Parathyroid adenoma (tissue), 2 donors: ENCODE measurements around the gene ANKRD39.
"Not testable (repeated sequence)": the region's sequence is repeated elsewhere in the genome, so short reads cannot be mapped to it uniquely, and the experiment has no call there.

Source experiments
- H2AFZ ChIP-seq: fragments of 300-600 bp; sonication (generic); one replicate; pipeline ENCODE4 v1.7.0; 2017; ENCODE audit warnings: antibody characterized with exemption, mild to moderate bottlenecking
- H3K27ac ChIP-seq: fragments of 300-600 bp; sonication (generic); one replicate; pipeline ENCODE4 v1.7.0; 2017
- H3K27me3 ChIP-seq: fragments of 300-600 bp; sonication (generic); one replicate; pipeline ENCODE4 v1.7.0; 2017; ENCODE audit warnings: low read length; ENCODE audit not compliant: control insufficient read depth, insufficient read depth
- H3K36me3 ChIP-seq: fragments of 300-600 bp; sonication (generic); one replicate; pipeline ENCODE4 v1.7.0; 2017; ENCODE audit warnings: low read length; ENCODE audit not compliant: control insufficient read depth, insufficient read depth
- H3K4me1 ChIP-seq: fragments of 300-600 bp; sonication (generic); one replicate; pipeline ENCODE4 v1.7.0; 2017; ENCODE audit warnings: control low read depth
- H3K4me2 ChIP-seq: fragments of 300-600 bp; sonication (generic); one replicate; pipeline ENCODE4 v1.7.0; 2017; ENCODE audit warnings: low read length
- H3K4me3 ChIP-seq: fragments of 300-600 bp; sonication (generic); one replicate; pipeline ENCODE4 v1.7.0; 2017; ENCODE audit warnings: low read depth, low read length
- H3K79me2 ChIP-seq: fragments of 300-600 bp; sonication (generic); one replicate; pipeline ENCODE4 v1.7.0; 2017; ENCODE audit warnings: control low read depth
- H3K9ac ChIP-seq: fragments of 300-600 bp; sonication (generic); one replicate; pipeline ENCODE4 v1.7.0; 2017; ENCODE audit warnings: mild to moderate bottlenecking
- H3K9me3 ChIP-seq: fragments of 300-600 bp; sonication (generic); one replicate; pipeline ENCODE4 v1.7.0; 2017; ENCODE audit warnings: low read length; ENCODE audit not compliant: control insufficient read depth
- TF ChIP-seq, protein P1 (sequence below): fragments of 300-600 bp; sonication (generic); IDR thresholded peaks from one replicate; pipeline ENCODE4 v1.7.0; 2017; ENCODE audit warnings: antibody characterized with exemption, mild to moderate bottlenecking
- donor health status: primary hyperparathyroidism.

ANKRD39 gene

DNA sequence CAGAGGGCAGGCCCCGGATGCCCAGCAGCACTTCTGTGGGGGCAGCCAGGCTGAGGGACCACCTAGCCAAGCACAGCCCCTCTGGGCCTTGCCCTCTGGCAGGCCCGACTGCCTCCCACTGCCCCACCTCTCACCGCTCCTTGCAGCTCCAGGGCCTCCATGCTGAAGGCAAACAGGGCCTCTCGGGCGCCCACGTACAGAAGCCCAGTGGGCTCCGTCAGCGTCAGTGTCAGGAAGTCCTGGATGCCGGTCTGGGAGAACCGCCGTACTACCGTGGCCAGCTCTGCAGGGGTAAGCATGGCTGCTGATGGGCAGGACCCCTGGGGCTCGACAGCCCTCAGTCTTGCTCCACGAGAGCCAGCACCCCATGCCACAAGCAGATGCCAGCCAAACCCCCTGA is 8.3 kb upstream of the ANKRD39 start:
- Histone ChIP-seq H3K4me2 (no peak overlapping the region), H3K4me3 (no peak overlapping the region), H3K4me1 (peaks cover 10% of the 10 kb centered on the region), H3K79me2 (peaks cover 2% of the 10 kb centered on the region), H3K36me3 (no peaks in the 10 kb centered on the region), H3K27ac (peak overlapping the region; percentile 11), H2AFZ (no peak overlapping the region), H3K9me3 (no peaks in the 10 kb centered on the region), H3K27me3 (no peaks in the 10 kb centered on the region), H3K9ac (no peak overlapping the region)
- TF ChIP-seq, protein P1, sequence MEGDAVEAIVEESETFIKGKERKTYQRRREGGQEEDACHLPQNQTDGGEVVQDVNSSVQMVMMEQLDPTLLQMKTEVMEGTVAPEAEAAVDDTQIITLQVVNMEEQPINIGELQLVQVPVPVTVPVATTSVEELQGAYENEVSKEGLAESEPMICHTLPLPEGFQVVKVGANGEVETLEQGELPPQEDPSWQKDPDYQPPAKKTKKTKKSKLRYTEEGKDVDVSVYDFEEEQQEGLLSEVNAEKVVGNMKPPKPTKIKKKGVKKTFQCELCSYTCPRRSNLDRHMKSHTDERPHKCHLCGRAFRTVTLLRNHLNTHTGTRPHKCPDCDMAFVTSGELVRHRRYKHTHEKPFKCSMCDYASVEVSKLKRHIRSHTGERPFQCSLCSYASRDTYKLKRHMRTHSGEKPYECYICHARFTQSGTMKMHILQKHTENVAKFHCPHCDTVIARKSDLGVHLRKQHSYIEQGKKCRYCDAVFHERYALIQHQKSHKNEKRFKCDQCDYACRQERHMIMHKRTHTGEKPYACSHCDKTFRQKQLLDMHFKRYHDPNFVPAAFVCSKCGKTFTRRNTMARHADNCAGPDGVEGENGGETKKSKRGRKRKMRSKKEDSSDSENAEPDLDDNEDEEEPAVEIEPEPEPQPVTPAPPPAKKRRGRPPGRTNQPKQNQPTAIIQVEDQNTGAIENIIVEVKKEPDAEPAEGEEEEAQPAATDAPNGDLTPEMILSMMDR: no peak

- peaks cover 2% of the 10 kb centered on the region for H3K79me2 ChIP-seq
- no peak overlapping the region for H2AFZ ChIP-seq
- H3K9ac ChIP-seq: no peak overlapping the region
- no peak overlapping the region for H3K4me3 ChIP-seq
- TF ChIP-seq, protein P1: no peak
- H3K36me3 ChIP-seq: no peaks in the 10 kb centered on the region
- H3K9me3 ChIP-seq: no peaks in the 10 kb centered on the region
- H3K4me1 ChIP-seq: peaks cover 6% of the 10 kb centered on the region
- H3K27ac ChIP-seq: no peak overlapping the region
- no peaks in the 10 kb centered on the region for H3K27me3 ChIP-seq
- H3K4me2 ChIP-seq: no peak overlapping the region
Measured at GRCh38 chr2:96865654-96866053, 7.8 kb upstream of the ANKRD39 start.

- Histone ChIP-seq H3K27me3 (no peaks in the 10 kb centered on the region), H3K4me1 (peaks cover 4% of the 10 kb centered on the region)
Measured at GRCh38 chr2:96864343-96865091, 6.7 kb upstream of the ANKRD39 start.

GRCh38 chr2:96863575-96864342 is 5.9 kb upstream of the ANKRD39 start:
- Histone ChIP-seq H3K27ac (no peak overlapping the region), H2AFZ (no peak overlapping the region), H3K79me2 (peaks cover 2% of the 10 kb centered on the region), H3K9ac (no peak overlapping the region), H3K4me1 (peaks cover 4% of the 10 kb centered on the region), H3K4me3 (no peak overlapping the region), H3K27me3 (no peaks in the 10 kb centered on the region), H3K36me3 (no peaks in the 10 kb centered on the region), H3K9me3 (no peaks in the 10 kb centered on the region), H3K4me2 (no peak overlapping the region)
- TF ChIP-seq, protein P1: no peak

More at GRCh38 chr2:96864343-96865091, 6.7 kb upstream of the ANKRD39 start:
- TF ChIP-seq, protein P1: no peak
- H3K27ac ChIP-seq: no peak overlapping the region
- H3K36me3 ChIP-seq: no peaks in the 10 kb centered on the region
- no peaks in the 10 kb centered on the region for H3K9me3 ChIP-seq
- H3K4me2 ChIP-seq: no peak overlapping the region
- no peak overlapping the region for H3K4me3 ChIP-seq
- H2AFZ ChIP-seq: no peak overlapping the region
- no peak overlapping the region for H3K9ac ChIP-seq
- peaks cover 2% of the 10 kb centered on the region for H3K79me2 ChIP-seq

GRCh38 chr2:96863056-96863455 is 5.2 kb upstream of the ANKRD39 start:
- H3K36me3 ChIP-seq, H3K4me2 ChIP-seq, H3K9me3 ChIP-seq, H3K4me3 ChIP-seq, H3K27me3 ChIP-seq, H3K27ac ChIP-seq, H2AFZ ChIP-seq, H3K4me1 ChIP-seq, H3K79me2 ChIP-seq, H3K9ac ChIP-seq: not testable (repeated sequence)
